H54 (cell line): ENCODE data around the gene DOCK6.
A peak's percentile ranks its signal among the peaks of the same experiment; 100 is the strongest.

Source experiments
- DNase-seq: peaks from one replicate; pipeline ENCODE4 v3.0.0; 2011; ENCODE audit warnings: low spot score, mixed read lengths; ENCODE audit not compliant: insufficient read length
- FAIRE-seq: peaks from 3 replicates; lab custom pipeline; 2011; peaks lifted over from hg19 to GRCh38; lab: Jason Lieb, UNC
- POLR2A ChIP-seq: IDR thresholded peaks from 2 replicates; pipeline ENCODE4 v1.6.1; 2011; ENCODE audit warnings: low read depth, mild to moderate bottlenecking, low read length

DOCK6 gene

DNA sequence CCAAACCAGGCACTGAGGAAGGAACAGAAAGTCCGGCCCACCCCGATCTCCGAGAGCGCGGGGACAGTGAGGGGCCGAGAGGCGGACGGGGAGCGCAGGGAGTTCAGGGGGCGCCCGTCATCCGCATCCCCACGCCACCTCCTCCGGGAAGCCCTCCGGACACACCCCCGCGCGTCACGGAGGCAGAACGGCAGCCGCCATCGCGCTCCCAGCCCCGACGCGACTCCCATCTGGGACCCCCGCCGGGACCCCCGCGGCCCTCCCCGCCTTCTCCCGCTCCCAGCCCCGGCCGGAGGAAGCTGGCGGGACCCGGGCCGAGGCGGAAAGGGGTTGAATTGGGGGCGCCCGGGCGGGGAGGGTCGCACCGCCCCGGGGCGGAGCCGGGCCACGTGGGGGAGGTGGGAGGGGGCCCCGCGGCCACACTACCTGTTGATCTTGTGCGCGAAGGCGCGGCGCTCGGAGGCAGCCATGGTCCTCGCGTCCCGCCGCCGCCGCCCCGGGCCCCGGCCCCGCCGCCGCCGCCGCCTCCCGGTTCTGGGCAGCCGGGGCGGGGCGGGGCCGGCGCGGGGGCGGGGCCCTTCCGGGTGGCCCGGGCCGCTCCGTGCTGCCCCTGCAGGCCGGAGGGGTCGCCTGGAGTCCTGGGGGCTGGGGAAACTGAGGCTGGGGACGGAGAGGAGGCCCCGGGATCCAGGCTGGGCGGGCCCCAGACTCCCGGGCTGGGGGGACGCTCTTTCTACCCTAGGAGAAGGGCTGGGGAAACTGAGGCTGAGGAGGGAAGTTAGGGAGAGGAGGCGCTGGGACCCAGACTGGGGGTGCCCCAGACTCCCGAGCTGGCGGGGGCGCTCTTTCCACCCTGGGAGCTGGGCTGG is at the start of gene DOCK6:
Gene DOCK6, minus strand, starts transcription at position 554 of the 869 bp plus-strand sequence. Its CDS starts 84 bp downstream, at position 470.
- FAIRE-seq (no peak), DNase-seq (no peak)
- TF ChIP-seq POLR2A: no peak

- FAIRE-seq: no peak
- DNase-seq: no peak
Observed at GRCh38 chr19:11306337-11306736, 44.0 kb upstream of the DOCK6 start.

GRCh38 chr19:11304936-11305335 is 42.6 kb upstream of the DOCK6 start:
- TF ChIP-seq POLR2A: no peak
- DNase-seq (no peak), FAIRE-seq (no peak)

More at GRCh38 chr19:11306337-11306736, 44.0 kb upstream of the DOCK6 start:
- TF ChIP-seq POLR2A: no peak

DNA sequence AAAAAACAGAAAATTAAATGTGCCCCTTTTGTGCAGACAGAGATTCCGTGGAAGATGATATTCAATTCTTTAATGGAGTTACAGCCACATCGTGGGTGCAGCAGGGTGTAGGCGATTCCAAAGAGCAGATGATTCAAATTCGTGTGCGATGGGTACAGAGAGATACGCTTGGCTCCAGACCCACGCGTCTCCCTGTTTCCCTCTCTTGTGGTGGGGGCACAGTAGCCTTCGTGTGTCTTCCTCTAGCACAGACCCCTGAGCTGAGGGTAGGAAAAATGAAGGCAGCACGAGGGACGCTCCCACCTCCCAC is 38.4 kb upstream of the DOCK6 start:
- TF ChIP-seq POLR2A: no peak
- DNase-seq: no peak
- FAIRE-seq: no peak

GRCh38 chr19:11299946-11300810 is 37.9 kb upstream of the DOCK6 start:
- TF ChIP-seq POLR2A: no peak
- FAIRE-seq (no peak), DNase-seq (no peak)

GRCh38 chr19:11296264-11296663 is 33.9 kb upstream of the DOCK6 start:
- TF ChIP-seq POLR2A: no peak
- no peak for DNase-seq
- no peak for FAIRE-seq

DNA sequence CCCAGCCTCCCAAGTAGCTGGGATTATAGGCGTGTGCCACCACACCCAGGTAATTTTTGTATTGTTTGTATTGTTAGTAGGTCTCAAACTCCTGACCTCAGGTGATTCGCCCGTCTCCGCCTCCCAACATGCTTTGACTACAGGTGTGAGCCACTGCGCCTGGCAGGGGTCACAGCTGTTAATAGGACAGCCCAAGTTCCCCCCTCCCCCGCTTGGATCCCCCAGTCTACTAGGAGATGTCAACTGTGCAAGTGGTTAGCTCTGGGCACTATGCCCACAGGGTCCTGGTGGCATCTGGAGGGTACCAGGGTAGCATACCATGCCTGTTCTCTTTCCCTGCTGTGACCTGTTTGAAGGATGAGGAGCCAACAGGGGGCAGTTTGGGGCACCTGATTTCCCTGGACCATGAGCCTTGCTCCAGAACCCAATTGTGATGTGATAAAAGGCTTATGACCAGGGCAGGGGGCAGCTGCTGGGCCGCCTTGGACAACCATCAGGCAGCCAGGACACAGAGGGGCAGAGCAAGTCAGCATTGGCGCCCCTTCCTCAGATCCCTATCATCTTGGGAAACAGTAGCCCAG is 33.4 kb upstream of the DOCK6 start, which contains the start of gene TSPAN16:
Gene TSPAN16, plus strand, starts transcription at position 496 of the 581 bp plus-strand sequence. CDS start 138 bp downstream, outside the sequence.
- FAIRE-seq (no peak), DNase-seq (no peak)
- no peak for TF ChIP-seq POLR2A

DNA sequence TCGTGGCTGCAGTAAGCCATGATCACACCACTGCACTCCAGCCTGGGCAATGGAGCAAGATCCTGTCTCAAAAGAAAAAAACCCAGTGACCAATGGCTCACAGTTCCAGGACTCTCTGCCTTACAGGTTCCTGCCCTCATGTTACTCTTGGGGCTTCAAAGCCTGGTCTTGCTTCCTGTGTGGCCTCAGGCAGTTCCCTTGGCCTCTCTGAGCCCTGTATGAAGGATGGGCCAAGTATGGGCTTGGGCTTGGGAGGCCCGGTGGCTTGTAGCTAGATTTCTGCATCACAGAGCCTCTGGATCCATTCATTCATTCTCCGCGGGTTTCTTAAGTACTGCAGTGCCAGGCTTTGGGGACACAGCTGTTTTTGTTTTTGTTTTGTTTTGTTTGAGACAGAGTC is 32.9 kb upstream of the DOCK6 start:
- no peak for TF ChIP-seq POLR2A
- FAIRE-seq (no peak), DNase-seq (no peak)

DNA sequence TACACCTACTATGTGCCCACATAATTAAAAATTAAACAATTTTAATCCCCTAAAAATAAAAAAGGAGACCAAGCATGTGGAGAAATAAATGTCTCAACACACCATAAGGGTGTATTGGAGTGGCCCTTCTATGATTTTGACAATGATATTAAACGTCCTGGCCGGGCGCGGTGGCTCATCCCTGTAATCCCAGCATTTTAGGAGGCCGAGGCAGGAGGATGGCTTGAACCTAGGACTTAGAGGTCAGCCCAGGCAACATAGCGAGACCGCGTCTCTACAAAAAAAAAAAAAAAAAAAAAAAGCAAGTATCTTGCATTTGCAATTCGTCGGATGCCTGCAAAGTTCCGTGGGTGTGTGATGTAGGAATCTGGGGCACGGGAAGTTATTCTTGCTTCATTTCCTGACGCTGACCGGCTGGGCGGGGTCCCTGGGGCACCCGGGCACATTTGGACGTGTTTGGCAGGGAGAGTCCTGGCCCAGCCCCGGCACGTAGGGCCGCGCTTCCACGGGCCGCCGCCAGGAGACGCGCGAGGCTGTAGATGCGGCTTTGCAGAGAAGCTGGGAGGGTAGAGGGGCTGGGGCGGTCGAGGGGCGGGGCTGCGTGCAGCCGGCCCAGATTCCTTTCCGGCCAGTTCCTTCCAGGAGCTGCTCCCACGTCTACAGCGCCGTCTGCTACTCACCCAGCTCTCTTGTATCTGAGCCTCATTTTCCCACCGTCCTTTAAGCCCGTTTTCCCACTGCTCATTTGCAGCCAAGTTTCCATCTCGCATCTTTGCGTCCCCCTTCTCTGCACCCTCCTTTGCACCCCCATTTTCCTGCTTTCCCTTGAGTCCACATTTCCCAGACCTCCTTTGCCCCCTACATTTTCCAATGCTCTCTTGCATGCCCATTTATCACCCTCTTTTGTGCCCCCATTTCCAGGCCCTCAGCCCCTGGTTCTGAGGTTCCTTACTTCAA is 31.4 kb upstream of the DOCK6 start:
- peak; percentile 73 for FAIRE-seq

DNA sequence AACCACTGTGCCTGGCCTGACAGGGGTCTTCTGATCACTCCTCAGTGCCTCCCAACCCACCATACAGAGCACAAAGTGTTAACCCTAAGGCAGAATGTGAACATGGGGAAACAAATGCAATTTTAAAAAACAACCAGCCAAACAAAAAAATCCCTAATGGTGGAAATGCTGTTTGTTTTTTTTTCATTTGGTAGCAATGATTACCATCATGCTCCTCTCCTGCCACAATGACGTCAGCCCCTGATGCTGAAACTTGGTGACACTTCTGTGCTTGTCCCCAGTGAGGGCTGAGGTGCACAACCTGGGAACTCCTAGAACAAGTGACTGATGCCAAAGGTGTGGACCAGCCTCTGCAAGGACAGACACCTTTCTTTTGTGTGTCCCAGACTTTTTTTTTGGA is 29.7 kb upstream of the DOCK6 start:
- no peak for TF ChIP-seq POLR2A
- FAIRE-seq (no peak), DNase-seq (no peak)

More for the DNA sequence above, 31.4 kb upstream of the DOCK6 start:
- DNase-seq: peak; percentile 91
- peak; percentile 32; the same call in 1 of the 2 replicates for TF ChIP-seq POLR2A

- TF ChIP-seq POLR2A: no peak
- no peak for DNase-seq
- FAIRE-seq: no peak
Observed at GRCh38 chr19:11291415-11291814, 29.1 kb upstream of the DOCK6 start.

DNA sequence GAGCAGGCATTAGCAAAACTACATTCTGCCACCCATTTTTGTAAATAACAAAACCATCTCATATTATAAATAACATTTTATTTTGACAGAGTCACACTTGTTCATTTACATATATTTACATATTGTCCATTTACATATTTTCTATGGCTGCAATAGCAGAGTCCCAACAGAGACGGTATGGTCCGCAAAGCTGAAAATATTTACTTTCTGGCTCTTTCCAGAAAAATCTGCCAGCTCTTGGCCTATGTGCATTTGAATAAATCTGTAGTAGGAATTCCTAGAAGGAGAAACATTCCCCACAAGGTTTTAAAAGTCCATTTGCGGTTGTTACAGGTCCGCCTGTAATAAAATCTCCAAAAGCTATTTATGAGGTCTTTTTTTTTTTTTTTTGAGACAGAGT is 27.9 kb upstream of the DOCK6 start:
- DNase-seq: no peak
- FAIRE-seq: no peak

DNA sequence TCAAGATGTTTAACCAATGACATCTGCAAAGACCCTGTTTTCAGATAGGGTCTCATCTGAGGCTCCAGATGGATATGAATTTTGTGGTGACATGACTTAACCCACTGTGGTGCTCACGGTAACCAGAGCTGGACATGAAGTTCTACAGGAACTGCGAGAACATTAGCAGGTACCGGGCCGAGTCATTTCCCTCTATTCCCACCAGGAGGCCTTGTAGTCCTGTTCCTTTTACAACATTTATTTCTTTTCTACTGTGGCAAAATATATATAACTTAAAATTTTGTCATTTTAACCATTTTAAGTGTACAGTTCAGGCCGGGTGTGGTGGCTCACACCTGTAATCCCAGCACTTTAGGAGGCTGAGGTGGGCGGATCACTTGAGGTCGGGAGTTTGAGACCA is 26.0 kb upstream of the DOCK6 start:
- TF ChIP-seq POLR2A: no peak
- FAIRE-seq: no peak
- DNase-seq: no peak

More for the DNA sequence above, 27.9 kb upstream of the DOCK6 start:
- TF ChIP-seq POLR2A: no peak
